DND-41 (cell line): ENCODE results near the gene SH3GL3.

ENCODE experiments used
- ATAC-seq: fragments of 200-7000 bp; cut with Tn5 transposase; 3 replicates; pipeline ENCODE4 v1.9.1; 2021; ENCODE audit warnings: low read depth; ENCODE audit not compliant: insufficient read depth
- DNase-seq: peaks from one replicate; pipeline ENCODE4 v3.0.0-alpha.2; 2020
- H2AFZ ChIP-seq: 2 replicates; pipeline ENCODE4 v1.6.0; 2012; ENCODE audit warnings: low read depth, low read length
- H3K27ac ChIP-seq: 2 replicates; pipeline ENCODE4 v1.5.1; 2012; ENCODE audit warnings: low read length, inconsistent platforms
- H3K27me3 ChIP-seq: fragments of 200-600 bp; sonication (generic); 2 replicates; pipeline ENCODE4 v1.6.0; 2012; ENCODE audit warnings: low read length, mild to moderate bottlenecking, inconsistent platforms; ENCODE audit not compliant: insufficient read depth, poor library complexity
- H3K36me3 ChIP-seq: 2 replicates; pipeline ENCODE4 v1.5.1; 2012; ENCODE audit warnings: low read length, inconsistent platforms; ENCODE audit not compliant: insufficient read depth
- H3K4me1 ChIP-seq: 2 replicates; pipeline ENCODE4 v1.5.1; 2012; ENCODE audit warnings: mild to moderate bottlenecking, low read length; ENCODE audit not compliant: insufficient read depth
- H3K4me2 ChIP-seq: 2 replicates; pipeline ENCODE4 v1.6.0; 2012; ENCODE audit warnings: mild to moderate bottlenecking, moderate library complexity, low read length, inconsistent platforms; ENCODE audit not compliant: insufficient read depth
- H3K4me3 ChIP-seq, 2 experiments: fragments of 200-600 bp in 1 of 2; shearing (Covaris generic) in 1 of 2; 2 replicates each; pipeline ENCODE4 v1.5.1; 2012 to 2016; ENCODE audit warnings: inconsistent platforms in 2 of 2, low read length in 2 of 2, mild to moderate bottlenecking in 2 of 2, low read depth in 1 of 2, moderate library complexity in 1 of 2
- H3K79me2 ChIP-seq: 2 replicates; pipeline ENCODE4 v1.6.0; 2012; ENCODE audit warnings: low read length, inconsistent platforms; ENCODE audit not compliant: insufficient read depth
- H3K9ac ChIP-seq: 2 replicates; pipeline ENCODE4 v1.6.0; 2012; ENCODE audit warnings: low read depth, mild to moderate bottlenecking, inconsistent platforms, low read length, moderate library complexity
- H3K9me3 ChIP-seq: 2 replicates; pipeline ENCODE4 v1.5.1; 2012; ENCODE audit warnings: low read length, moderate library complexity, mild to moderate bottlenecking, inconsistent platforms; ENCODE audit not compliant: insufficient read depth, severe bottlenecking
- H4K20me1 ChIP-seq: 2 replicates; pipeline ENCODE4 v1.6.0; 2012; ENCODE audit warnings: low read length; ENCODE audit not compliant: insufficient read depth
- EZH2 ChIP-seq: IDR thresholded peaks from 3 replicates; pipeline ENCODE4 v1.6.1; 2012; ENCODE audit warnings: borderline replicate concordance, low read depth, mild to moderate bottlenecking, moderate library complexity, low read length, inconsistent platforms; ENCODE audit not compliant: severe bottlenecking
- TF ChIP-seq, protein P1 (sequence below): IDR thresholded peaks from 2 replicates; pipeline ENCODE4 v1.5.1; 2012; ENCODE audit warnings: borderline replicate concordance, low read length, moderate library complexity, mild to moderate bottlenecking; ENCODE audit not compliant: poor library complexity, severe bottlenecking; ENCODE audit errors: extremely low read depth

The SH3GL3 gene

DNA sequence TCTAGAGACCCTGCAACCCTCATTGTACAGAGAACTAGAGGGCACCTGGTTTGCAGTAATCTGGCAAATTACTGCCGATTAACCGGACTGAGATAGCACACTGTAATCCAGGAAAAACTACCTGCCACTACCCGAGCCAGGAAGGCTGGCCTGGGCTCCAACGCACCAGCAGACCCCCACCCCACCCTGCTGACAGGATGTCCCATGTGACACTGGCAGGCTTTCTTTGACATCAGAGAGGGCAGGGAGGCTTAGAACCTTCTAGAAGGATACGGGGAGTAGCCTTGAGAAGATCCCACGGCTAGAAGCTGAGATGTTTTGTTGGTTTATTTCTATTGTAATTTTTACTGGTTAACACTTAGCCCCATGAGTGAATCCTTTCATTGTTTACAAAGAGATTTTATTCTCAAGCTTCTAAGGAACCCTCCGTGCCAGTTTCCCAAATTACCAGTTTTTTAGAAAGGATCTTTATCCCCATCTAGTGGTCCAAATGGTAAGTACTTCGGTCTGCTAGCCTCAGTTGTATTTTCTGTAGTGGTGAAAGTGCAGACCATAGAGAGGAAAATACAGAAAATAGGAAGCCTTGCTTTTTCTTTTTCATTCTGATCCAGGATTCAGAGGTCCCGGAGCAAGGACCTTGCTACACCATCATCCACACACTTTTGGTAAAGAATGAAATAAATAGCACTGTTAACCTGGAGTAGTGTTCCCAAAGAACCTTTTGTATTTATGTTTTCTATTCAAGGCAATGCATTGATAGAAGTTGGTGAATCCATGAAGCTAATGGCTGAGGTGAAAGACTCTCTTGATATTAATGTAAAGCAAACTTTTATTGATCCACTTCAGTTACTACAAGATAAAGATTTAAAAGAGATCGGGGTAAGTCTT lies 124.9 kb downstream of the SH3GL3 start:
- TF ChIP-seq, protein P1, sequence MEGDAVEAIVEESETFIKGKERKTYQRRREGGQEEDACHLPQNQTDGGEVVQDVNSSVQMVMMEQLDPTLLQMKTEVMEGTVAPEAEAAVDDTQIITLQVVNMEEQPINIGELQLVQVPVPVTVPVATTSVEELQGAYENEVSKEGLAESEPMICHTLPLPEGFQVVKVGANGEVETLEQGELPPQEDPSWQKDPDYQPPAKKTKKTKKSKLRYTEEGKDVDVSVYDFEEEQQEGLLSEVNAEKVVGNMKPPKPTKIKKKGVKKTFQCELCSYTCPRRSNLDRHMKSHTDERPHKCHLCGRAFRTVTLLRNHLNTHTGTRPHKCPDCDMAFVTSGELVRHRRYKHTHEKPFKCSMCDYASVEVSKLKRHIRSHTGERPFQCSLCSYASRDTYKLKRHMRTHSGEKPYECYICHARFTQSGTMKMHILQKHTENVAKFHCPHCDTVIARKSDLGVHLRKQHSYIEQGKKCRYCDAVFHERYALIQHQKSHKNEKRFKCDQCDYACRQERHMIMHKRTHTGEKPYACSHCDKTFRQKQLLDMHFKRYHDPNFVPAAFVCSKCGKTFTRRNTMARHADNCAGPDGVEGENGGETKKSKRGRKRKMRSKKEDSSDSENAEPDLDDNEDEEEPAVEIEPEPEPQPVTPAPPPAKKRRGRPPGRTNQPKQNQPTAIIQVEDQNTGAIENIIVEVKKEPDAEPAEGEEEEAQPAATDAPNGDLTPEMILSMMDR: peak; percentile 63
- no peak for TF ChIP-seq EZH2
- no peaks in the 10 kb centered on the region for H3K79me2 ChIP-seq
- no peaks in the 10 kb centered on the region for H4K20me1 ChIP-seq
- no peaks in the 10 kb centered on the region for H3K4me1 ChIP-seq
- no peak overlapping the region for H3K9ac ChIP-seq
- no peaks in the 10 kb centered on the region for H3K27me3 ChIP-seq
- H3K9me3 ChIP-seq: no peaks in the 10 kb centered on the region
- no peak overlapping the region for H3K4me3 ChIP-seq
- H2AFZ ChIP-seq: no peak overlapping the region
- no peak overlapping the region for H3K4me2 ChIP-seq
- ATAC-seq (no peak), DNase-seq (no peak)
- H3K27ac ChIP-seq: no peak overlapping the region
- no peaks in the 10 kb centered on the region for H3K36me3 ChIP-seq

DNA sequence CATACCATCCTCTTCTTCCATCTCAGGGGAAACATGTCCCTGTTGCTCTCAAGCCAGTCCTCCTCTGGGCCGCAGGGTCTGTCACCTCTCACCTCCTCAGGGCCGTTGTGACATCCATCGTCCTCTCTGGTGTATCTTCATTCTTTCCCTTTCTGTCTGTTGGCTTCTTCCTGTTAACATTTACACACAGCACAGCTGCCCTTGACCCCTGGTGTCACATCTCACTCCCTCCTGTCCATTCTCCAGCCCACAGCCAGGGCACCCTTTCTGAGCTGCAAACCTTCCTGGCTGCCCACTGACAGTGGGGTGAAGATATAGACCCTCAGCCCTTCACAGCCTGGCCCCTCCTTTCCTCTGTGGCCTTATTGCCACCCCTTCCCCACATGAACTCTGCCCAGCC lies 127.2 kb downstream of the SH3GL3 start:
- no peak for ATAC-seq
- no peak for TF ChIP-seq EZH2
- TF ChIP-seq, protein P1: no peak
- Histone ChIP-seq H3K9ac (no peak overlapping the region), H3K9me3 (no peaks in the 10 kb centered on the region), H3K4me3 (no peak overlapping the region), H3K27ac (no peak overlapping the region), H3K4me1 (no peaks in the 10 kb centered on the region), H2AFZ (no peak overlapping the region), H3K36me3 (no peaks in the 10 kb centered on the region), H3K4me2 (no peak overlapping the region), H3K79me2 (no peaks in the 10 kb centered on the region), H3K27me3 (no peaks in the 10 kb centered on the region), H4K20me1 (no peaks in the 10 kb centered on the region)
- DNase-seq: no peak

DNA sequence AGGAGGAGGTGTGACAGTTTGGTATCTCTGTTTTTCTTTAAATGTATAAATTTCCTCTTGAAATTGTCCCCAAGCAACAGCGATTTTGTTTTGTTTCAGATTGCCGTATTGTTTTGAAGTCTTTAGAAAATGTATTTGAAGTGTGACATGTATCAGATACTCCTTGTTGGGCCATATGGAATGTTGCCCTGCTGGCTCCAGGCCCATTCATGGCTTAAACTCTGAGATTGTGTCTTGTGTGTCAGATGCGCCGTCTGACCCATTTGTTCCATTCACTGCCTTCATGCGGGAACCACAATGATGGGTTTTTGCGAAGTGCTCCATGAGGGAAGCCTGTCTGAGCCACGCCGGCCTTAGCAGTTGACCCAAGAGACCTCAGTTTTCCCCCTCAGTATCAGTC lies 131.6 kb downstream of the SH3GL3 start:
- no peak for TF ChIP-seq EZH2
- TF ChIP-seq, protein P1: no peak

More for the DNA sequence above, 131.6 kb downstream of the SH3GL3 start:
- H3K4me1 ChIP-seq: no peaks in the 10 kb centered on the region
- no peak overlapping the region for H3K4me2 ChIP-seq
- H4K20me1 ChIP-seq: no peaks in the 10 kb centered on the region
- H3K27ac ChIP-seq: no peak overlapping the region
- H3K4me3 ChIP-seq: no peak overlapping the region
- H3K9me3 ChIP-seq: no peaks in the 10 kb centered on the region
- H3K79me2 ChIP-seq: no peaks in the 10 kb centered on the region
- no peaks in the 10 kb centered on the region for H3K36me3 ChIP-seq
- no peak overlapping the region for H3K9ac ChIP-seq
- no peak overlapping the region for H2AFZ ChIP-seq
- no peak for DNase-seq
- no peak for ATAC-seq
- H3K27me3 ChIP-seq: no peaks in the 10 kb centered on the region
